ENCODE data around the gene PALLD. TPM values are rescaled to one million over a fixed set of nuclear protein-coding genes. Genes with fewer than 3 reads are reported as not detected.

The PALLD gene
- total RNA-seq, 1 experiment from 2014 or later = 166 TPM

- intact Hi-C loops (cut with micrococcal nuclease) = no loop called here
- no TSS peak for BruUV-seq (replicated peaks)
- TF ChIP-seq SIN3A (IDR thresholded peaks at IDR 0.05; ENCODE audit: low read depth) = no peak
- no peak for TF ChIP-seq YY1 (IDR thresholded peaks at IDR 0.05; ENCODE audit: extremely low read depth, insufficient replicate concordance, low read depth, low read length)
- Histone ChIP-seq H3K9ac (ENCODE audit: low read length) (no peak overlapping the region), H3K9me2 (ENCODE audit: insufficient read depth) (no peaks in the 10 kb centered on the region), H2AFZ (ENCODE audit: low read depth, low read length, poor library complexity, severe bottlenecking) (no peak overlapping the region), H3K27me3 (ENCODE audit: insufficient read depth, low read length) (no peaks in the 10 kb centered on the region), H3K9me3 (ENCODE audit: control insufficient read depth in 1 of 2, insufficient read depth in 1 of 2, low read depth in 1 of 2, low read length in 2 of 2) (no peaks in the 10 kb centered on the region), H3K4me2 (ENCODE audit: low read length) (no peak overlapping the region), H4K20me1 (ENCODE audit: insufficient read depth) (no peaks in the 10 kb centered on the region), H3K36me3 (ENCODE audit: control insufficient read depth in 1 of 2, insufficient read depth in 2 of 2, low read length in 2 of 2) (no peaks in the 10 kb centered on the region), H3K27ac (ENCODE audit: low read depth, low read length) (0 out of 2 replicates have a peak overlapping the region, but pooled peaks have one; percentile 2), H3K4me1 (ENCODE audit: control insufficient read depth in 1 of 2, insufficient read depth in 2 of 2, low read length in 2 of 2) (no peaks in the 10 kb centered on the region), H3K4me3 (replicated peaks in 1 of 2; ENCODE audit: low read depth in 1 of 2, low read length in 2 of 2) (no peak overlapping the region), H3K79me2 (ENCODE audit: insufficient read depth, low read length) (no peaks in the 10 kb centered on the region)
- POLR2A ChIA-PET = no interaction called here
- ATAC-seq = no peak
- DNase-seq (ENCODE audit: low read depth, low spot score) = no peak
- RAD21 ChIA-PET (ENCODE audit: low non-redundant PET in 1 of 2, low total read pairs in 2 of 2, uncharacterized antibody in 2 of 2, unreplicated experiment in 2 of 2) = no interaction called here
- CTCF ChIA-PET = no interaction called here
Measured at GRCh38 chr4:168674077-168674747, 177.4 kb downstream of the PALLD start.

GRCh38 chr4:168674866-168675265 lies 178.0 kb downstream of the PALLD start:
- no peak for DNase-seq (ENCODE audit: low read depth, low spot score)
- no peak overlapping the region for H3K27ac ChIP-seq (ENCODE audit: low read depth, low read length)
- POLR2A ChIA-PET = no interaction called here

More at GRCh38 chr4:168674866-168675265, 178.0 kb downstream of the PALLD start:
- Histone ChIP-seq H4K20me1 (ENCODE audit: insufficient read depth) (no peaks in the 10 kb centered on the region), H3K4me1 (ENCODE audit: control insufficient read depth in 1 of 2, insufficient read depth in 2 of 2, low read length in 2 of 2) (no peaks in the 10 kb centered on the region), H3K4me3 (replicated peaks in 1 of 2; ENCODE audit: low read depth in 1 of 2, low read length in 2 of 2) (no peak overlapping the region), H3K9me3 (ENCODE audit: control insufficient read depth in 1 of 2, insufficient read depth in 1 of 2, low read depth in 1 of 2, low read length in 2 of 2) (no peaks in the 10 kb centered on the region), H3K27me3 (ENCODE audit: insufficient read depth, low read length) (no peaks in the 10 kb centered on the region), H3K79me2 (ENCODE audit: insufficient read depth, low read length) (no peaks in the 10 kb centered on the region), H2AFZ (ENCODE audit: low read depth, low read length, poor library complexity, severe bottlenecking) (no peak overlapping the region), H3K9me2 (ENCODE audit: insufficient read depth) (no peaks in the 10 kb centered on the region), H3K9ac (ENCODE audit: low read length) (no peak overlapping the region), H3K36me3 (ENCODE audit: control insufficient read depth in 1 of 2, insufficient read depth in 2 of 2, low read length in 2 of 2) (no peaks in the 10 kb centered on the region), H3K4me2 (ENCODE audit: low read length) (no peak overlapping the region)
- intact Hi-C loops (cut with micrococcal nuclease) = no loop called here
- ATAC-seq = peak; percentile 37; the same call in 1 of the 2 replicates
- CTCF ChIA-PET = no interaction called here
- RAD21 ChIA-PET (ENCODE audit: low non-redundant PET in 1 of 2, low total read pairs in 2 of 2, uncharacterized antibody in 2 of 2, unreplicated experiment in 2 of 2) = no interaction called here
- no TSS peak for BruUV-seq (replicated peaks)
- TF ChIP-seq ZBTB33 (IDR thresholded peaks at IDR 0.05; ENCODE audit: extremely low read depth, insufficient replicate concordance, low read length) (no peak), CBX3 (IDR thresholded peaks at IDR 0.05; ENCODE audit: low read depth) (no peak), EZH2 (IDR thresholded peaks at IDR 0.05) (no peak)
